ENCODE measurements around the gene ABCA3.

Gene ABCA3

GRCh38 chr16:2284797-2285576, 55.5 kb downstream of the ABCA3 start:
- no peak overlapping the region for H3K4me3 ChIP-seq (ENCODE audit: low read depth, low read length)
- TF ChIP-seq CTCF (IDR thresholded peaks at IDR 0.05; ENCODE audit: low read depth, low read length), result no peak

GRCh38 chr16:2284001-2284770, 56.3 kb downstream of the ABCA3 start:
- no peak for TF ChIP-seq CTCF (IDR thresholded peaks at IDR 0.05; ENCODE audit: low read depth, low read length)
- no peak overlapping the region for H3K4me3 ChIP-seq (ENCODE audit: low read depth, low read length)

- no peak for TF ChIP-seq CTCF (IDR thresholded peaks at IDR 0.05; ENCODE audit: low read depth, low read length)
- H3K4me3 ChIP-seq (ENCODE audit: low read depth, low read length), result no peak overlapping the region
These were observed 57.5 kb downstream of the ABCA3 start for GRCh38 chr16:2282866-2283555.

- no peak overlapping the region for H3K4me3 ChIP-seq (ENCODE audit: low read depth, low read length)
- TF ChIP-seq CTCF (IDR thresholded peaks at IDR 0.05; ENCODE audit: low read depth, low read length), result no peak
These were observed 58.3 kb downstream of the ABCA3 start for GRCh38 chr16:2282262-2282661.

GRCh38 chr16:2280981-2281542, 59.5 kb downstream of the ABCA3 start:
- H3K4me3 ChIP-seq (ENCODE audit: low read depth, low read length), result no peak overlapping the region
- no peak for TF ChIP-seq CTCF (IDR thresholded peaks at IDR 0.05; ENCODE audit: low read depth, low read length)

GRCh38 chr16:2280461-2280860, 60.1 kb downstream of the ABCA3 start:
- TF ChIP-seq CTCF (IDR thresholded peaks at IDR 0.05; ENCODE audit: low read depth, low read length), result no peak
- H3K4me3 ChIP-seq (ENCODE audit: low read depth, low read length), result no peak overlapping the region

Data from WI38 (cell line).